Hematopoietic multipotent progenitor cell treated with erythropoietin and hydrocortisone succinate and interleukin-3 and kit ligand, for 6 days (in vitro differentiated cells): ENCODE results near the gene HYAL1.

Experiments
- DNase-seq: peaks from one replicate; pipeline ENCODE4 v3.0.0-alpha.2; 2015

Gene HYAL1

GRCh38 chr3:50258979-50259378 is 44.4 kb downstream of the HYAL1 start:
- DNase-seq: no peak

- no peak for DNase-seq
These were observed 45.2 kb downstream of the HYAL1 start for GRCh38 chr3:50258029-50258680.

DNA sequence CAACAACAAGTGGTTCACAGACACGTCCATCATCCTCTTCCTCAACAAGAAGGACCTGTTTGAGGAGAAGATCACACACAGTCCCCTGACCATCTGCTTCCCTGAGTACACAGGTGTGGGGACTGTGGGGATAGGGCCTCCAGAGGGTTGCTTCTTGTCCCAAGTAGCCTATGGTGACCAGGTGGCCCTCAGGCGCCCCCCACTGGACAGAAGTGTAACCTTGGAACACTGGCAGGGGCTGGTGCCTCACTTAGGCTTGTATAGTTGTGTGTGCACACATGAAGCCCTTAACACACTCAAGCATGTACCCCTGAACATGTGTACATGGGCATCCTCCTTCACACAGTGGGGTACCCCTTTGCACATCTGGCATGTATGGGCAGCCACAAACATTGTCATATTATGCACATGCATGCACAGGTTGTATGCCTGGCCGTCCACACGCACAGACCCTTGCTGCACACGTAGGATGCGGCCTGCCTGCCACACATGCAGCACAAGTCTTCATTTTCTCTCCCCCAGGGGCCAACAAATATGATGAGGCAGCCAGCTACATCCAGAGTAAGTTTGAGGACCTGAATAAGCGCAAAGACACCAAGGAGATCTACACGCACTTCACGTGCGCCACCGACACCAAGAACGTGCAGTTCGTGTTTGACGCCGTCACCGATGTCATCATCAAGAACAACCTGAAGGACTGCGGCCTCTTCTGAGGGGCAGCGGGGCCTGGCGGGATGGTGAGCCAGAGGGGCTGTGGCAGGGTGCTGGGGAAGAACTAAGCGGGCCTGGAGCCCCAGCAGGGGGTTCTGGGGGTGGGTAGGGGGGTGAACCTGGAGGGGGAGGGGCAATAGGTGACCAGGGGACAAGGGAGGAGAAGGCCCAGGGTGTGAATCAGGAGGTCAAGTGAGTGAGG is 46.1 kb downstream of the HYAL1 start:
- DNase-seq: peak; percentile 67

- DNase-seq: no peak
These were observed 48.1 kb downstream of the HYAL1 start for GRCh38 chr3:50255251-50255615.

- no peak for DNase-seq
These were observed 48.7 kb downstream of the HYAL1 start for GRCh38 chr3:50254577-50255250.

GRCh38 chr3:50251220-50251619 is 52.2 kb downstream of the HYAL1 start:
- peak; percentile 76 for DNase-seq

- no peak for DNase-seq
These were observed 52.9 kb downstream of the HYAL1 start for GRCh38 chr3:50250514-50250913.
